Activated T-helper 17 cell treated with anti-CD3 and anti-CD28 coated beads, Interleukin-2, amount 50 U/mL, for 72 hours (primary cell): ENCODE measurements around the gene GPX6. TPM values are rescaled to one million over a fixed set of nuclear protein-coding genes. Genes with fewer than 3 reads are reported as not detected.
A peak's percentile ranks its signal among the peaks of the same experiment; 100 is the strongest.
"Not testable (repeated sequence)": the region's sequence is repeated elsewhere in the genome, so short reads cannot be mapped to it uniquely, and the experiment has no call there.

ENCODE experiments used
- ATAC-seq: fragments of 150-1000 bp; cut with Tn5 transposase; replicated peaks from 2 replicates; pipeline ENCODE4 v1.10.0; 2021; ENCODE audit warnings: mild to moderate bottlenecking, moderate library complexity
- H3K27ac Mint-ChIP-seq: one replicate; pipeline ENCODE4 v1.8.0; 2022; ENCODE audit warnings: mixed read lengths
- H3K27me3 Mint-ChIP-seq: one replicate; pipeline ENCODE4 v1.8.0; 2022; ENCODE audit warnings: mixed read lengths
- H3K36me3 Mint-ChIP-seq: one replicate; pipeline ENCODE4 v1.8.0; 2022; ENCODE audit warnings: low read depth, mild to moderate bottlenecking, mixed read lengths
- H3K4me1 Mint-ChIP-seq: one replicate; pipeline ENCODE4 v1.8.0; 2022; ENCODE audit warnings: mixed read lengths
- H3K4me3 Mint-ChIP-seq: one replicate; pipeline ENCODE4 v1.8.0; 2022; ENCODE audit warnings: mild to moderate bottlenecking, mixed read lengths
- H3K9me3 Mint-ChIP-seq: one replicate; pipeline ENCODE4 v1.8.0; 2022; ENCODE audit warnings: mixed read lengths
- total RNA-seq, 2 donors: library from RNA; stranded (reverse); gene quantifications; one replicate each; pipeline ENCODE4 v1.2.3, GENCODE V29; 2022

Gene GPX6
- total RNA-seq, 2 donors from 2014 or later = not detected

DNA sequence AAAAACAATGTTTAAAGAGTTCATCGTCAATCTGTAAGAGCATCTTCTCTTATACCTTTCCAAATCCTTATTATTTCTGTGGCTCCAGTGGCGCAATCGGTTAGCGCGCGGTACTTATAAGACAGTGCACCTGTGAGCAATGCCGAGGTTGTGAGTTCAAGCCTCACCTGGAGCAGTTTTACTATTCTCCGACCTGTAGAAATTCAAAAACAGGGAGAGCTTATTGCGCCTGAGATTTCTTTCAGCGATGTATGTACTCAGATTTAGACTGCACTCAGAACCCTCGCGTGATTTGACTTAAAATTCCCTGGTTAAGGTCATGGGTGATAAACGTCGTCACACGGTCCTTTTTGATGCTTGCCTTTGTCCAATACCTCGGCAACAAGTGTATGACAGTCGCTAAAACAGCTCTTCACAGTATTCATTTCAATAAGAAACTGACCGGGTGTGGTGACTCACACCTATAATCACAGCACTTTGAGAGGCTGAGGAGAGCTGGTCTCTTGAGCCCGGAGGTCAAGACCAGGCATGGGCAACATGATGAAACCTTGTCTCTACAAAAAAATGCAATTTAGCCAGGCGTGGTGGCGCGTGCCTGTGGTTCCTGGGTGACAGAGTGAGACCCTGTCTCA is 22.0 kb upstream of the GPX6 start:
- peaks cover 3% of the 10 kb centered on the region for H3K36me3 Mint-ChIP-seq
- H3K27ac Mint-ChIP-seq = peak overlapping the region; percentile 70
- H3K4me3 Mint-ChIP-seq = peak overlapping the region; percentile 65
- peaks cover 17% of the 10 kb centered on the region for H3K27me3 Mint-ChIP-seq
- H3K4me1 Mint-ChIP-seq = no peaks in the 10 kb centered on the region
- H3K9me3 Mint-ChIP-seq = no peaks in the 10 kb centered on the region
- peak; percentile 52 for ATAC-seq

DNA sequence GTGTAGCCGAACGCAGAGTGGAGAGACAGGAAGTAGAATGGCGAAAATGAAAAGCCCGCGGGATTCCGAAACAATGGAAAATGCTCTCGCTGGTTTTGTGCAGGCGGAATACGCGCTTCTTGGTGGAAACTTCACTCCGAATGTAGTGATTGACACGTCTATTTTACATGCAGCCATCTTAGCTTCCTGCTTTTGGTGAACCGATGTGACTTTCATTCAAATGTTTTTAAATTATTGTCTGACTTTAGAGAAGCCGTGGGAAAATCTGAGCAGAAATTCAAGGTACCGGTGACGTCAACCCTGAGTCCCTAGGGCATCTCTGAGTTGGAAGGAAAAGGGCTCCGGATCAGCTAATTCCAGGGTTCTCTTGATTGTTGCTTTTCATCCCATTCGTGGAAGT is 21.5 kb upstream of the GPX6 start:
- no peaks in the 10 kb centered on the region for H3K36me3 Mint-ChIP-seq
- peak overlapping the region; percentile 70 for H3K27ac Mint-ChIP-seq
- no peaks in the 10 kb centered on the region for H3K9me3 Mint-ChIP-seq
- no peak for ATAC-seq
- H3K4me3 Mint-ChIP-seq = peak overlapping the region; percentile 65
- no peaks in the 10 kb centered on the region for H3K4me1 Mint-ChIP-seq
- H3K27me3 Mint-ChIP-seq = peaks cover 17% of the 10 kb centered on the region

DNA sequence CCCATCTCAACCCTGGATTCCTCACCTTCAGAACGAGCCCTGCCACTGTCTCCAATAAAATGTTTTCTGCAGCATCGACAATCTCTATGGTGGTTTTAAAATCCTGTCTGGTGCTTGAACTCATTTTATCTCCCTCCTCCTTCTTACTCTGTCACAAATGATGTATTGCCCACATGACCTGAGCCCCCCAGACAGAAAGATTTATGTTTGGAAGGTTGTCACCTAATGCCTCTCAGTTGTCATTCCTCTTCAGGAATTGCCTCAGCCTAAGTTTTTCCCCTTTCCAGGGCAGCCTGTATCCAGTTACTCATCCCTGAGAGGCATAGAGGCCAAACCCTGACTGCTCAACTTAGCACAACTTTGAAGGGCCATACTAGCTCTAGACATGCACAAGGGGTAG is 19.3 kb upstream of the GPX6 start:
- Mint-ChIP-seq H3K36me3 (no peaks in the 10 kb centered on the region), H3K27me3 (peaks cover 19% of the 10 kb centered on the region), H3K4me3 (no peak overlapping the region), H3K27ac (no peak overlapping the region), H3K9me3 (no peaks in the 10 kb centered on the region), H3K4me1 (no peaks in the 10 kb centered on the region)
- no peak for ATAC-seq

DNA sequence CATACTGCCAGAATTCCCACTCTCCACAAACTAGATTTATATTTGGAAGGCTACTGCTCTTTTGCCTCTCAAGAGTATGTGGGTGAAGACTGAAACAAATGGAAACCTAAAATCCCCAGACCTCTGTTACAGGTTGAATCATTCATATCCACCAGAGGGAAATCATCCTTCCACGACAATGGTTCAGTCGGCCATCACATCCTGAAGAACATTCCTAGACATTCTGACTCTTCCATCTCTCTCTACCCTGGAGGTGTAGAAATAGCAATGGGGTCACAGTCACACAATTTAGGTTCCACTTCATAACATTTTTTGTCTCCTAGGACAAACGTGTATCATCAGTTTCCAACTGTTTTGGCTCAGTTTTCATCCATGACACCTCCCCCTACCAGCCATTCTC is 18.7 kb upstream of the GPX6 start:
- H3K9me3 Mint-ChIP-seq = no peaks in the 10 kb centered on the region
- no peak for ATAC-seq
- no peak overlapping the region for H3K4me3 Mint-ChIP-seq
- H3K27ac Mint-ChIP-seq = no peak overlapping the region
- no peaks in the 10 kb centered on the region for H3K4me1 Mint-ChIP-seq
- H3K36me3 Mint-ChIP-seq = no peaks in the 10 kb centered on the region
- H3K27me3 Mint-ChIP-seq = peaks cover 21% of the 10 kb centered on the region

DNA sequence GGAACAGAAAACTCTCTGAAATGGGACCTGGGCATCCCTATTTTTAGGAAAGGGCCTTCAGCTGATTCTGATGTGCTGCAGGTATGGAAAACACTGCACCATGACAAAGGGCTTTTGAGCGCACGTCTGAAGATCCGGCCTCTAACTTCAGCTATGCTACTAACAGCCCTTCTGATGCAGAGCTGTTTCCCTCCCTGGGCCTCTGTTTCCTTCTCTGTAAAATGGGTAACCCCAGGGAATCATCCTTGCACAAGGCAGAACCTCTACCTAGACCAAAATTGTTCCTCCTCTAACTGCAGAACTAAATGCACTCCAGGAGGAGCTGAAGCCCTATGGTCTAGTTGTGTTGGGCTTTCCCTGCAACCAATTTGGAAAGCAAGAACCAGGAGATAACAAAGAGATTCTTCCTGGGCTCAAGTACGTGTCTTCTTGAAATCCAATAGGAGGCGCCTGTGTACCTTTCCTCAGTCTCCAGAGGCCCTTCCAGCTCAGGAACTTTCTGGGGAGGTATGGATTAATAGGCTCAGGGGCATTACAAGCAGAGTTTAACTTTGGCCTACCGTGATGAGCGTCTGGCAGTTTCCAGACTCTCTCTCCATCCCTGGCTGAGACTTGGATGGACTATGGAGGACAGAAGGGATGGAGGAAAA is 16.0 kb upstream of the GPX6 start:
- Mint-ChIP-seq H3K27ac (no peak overlapping the region), H3K4me1 (no peaks in the 10 kb centered on the region), H3K27me3 (peaks cover 29% of the 10 kb centered on the region), H3K4me3 (no peak overlapping the region), H3K9me3 (no peaks in the 10 kb centered on the region), H3K36me3 (no peaks in the 10 kb centered on the region)
- ATAC-seq = no peak

DNA sequence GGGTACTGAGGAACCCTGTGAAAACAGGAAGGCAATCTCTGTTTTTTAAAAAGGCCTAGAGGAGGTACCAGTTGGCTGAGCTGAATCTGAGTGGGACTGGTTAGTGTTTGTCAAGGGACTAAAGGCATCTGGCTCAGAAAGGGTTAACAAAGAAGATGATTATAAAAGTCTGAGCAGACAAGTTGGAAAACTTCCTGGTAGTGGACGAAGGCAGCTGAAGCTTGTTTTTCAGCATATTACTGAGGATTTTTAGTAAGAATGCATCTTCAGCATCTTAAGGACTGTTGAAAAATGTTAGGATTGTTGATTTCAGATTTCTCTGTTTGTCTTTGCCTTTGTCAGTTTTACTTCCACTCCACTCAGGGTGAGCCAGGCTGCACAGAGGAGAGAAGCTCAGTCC is 15.2 kb upstream of the GPX6 start:
- Mint-ChIP-seq H3K4me3 (no peak overlapping the region), H3K9me3 (no peaks in the 10 kb centered on the region), H3K4me1 (no peaks in the 10 kb centered on the region), H3K27ac (no peak overlapping the region), H3K27me3 (peaks cover 34% of the 10 kb centered on the region), H3K36me3 (no peaks in the 10 kb centered on the region)
- ATAC-seq = no peak

DNA sequence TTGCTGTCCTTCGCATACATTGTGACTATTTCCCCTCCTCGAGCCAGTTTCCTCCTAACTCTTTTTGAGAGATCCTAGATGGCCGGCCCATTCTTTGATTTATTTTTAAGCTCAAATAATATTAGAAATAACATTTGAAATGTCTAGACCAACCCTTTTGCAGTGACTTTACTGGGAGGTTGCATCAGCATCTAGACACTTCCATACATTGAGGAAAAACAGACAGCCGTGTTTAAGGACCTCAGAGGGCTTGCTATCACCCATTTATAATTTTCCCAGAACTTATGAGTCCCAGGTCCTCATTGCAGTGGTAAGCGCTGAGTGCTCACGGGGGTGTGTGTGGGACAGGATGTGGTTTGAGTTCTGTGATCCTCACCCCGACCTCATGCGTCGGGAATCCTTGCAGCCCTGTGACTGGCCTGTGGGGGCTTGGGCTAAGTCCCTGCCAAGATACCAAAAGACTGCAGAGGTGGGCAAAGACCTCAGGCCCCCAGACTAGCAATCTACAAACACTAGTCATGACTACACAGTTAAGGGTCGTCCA is 10.0 kb upstream of the GPX6 start, which contains the start of gene GPX5:
TSS of gene GPX5 (plus strand) at position 386 of the 544 bp plus-strand sequence. CDS start at position 519, 133 bp downstream.
- peak; percentile 68 for ATAC-seq
- H3K4me3 Mint-ChIP-seq = no peak within 1 kb of the TSS
- no peak within 1 kb of the TSS for H3K27ac Mint-ChIP-seq
- H3K4me1 Mint-ChIP-seq = peaks cover 8% of the 10 kb centered on the region
- no peaks in the 10 kb centered on the region for H3K36me3 Mint-ChIP-seq
- H3K27me3 Mint-ChIP-seq = peaks cover 26% of the 10 kb centered on the region
- no peaks in the 10 kb centered on the region for H3K9me3 Mint-ChIP-seq

DNA sequence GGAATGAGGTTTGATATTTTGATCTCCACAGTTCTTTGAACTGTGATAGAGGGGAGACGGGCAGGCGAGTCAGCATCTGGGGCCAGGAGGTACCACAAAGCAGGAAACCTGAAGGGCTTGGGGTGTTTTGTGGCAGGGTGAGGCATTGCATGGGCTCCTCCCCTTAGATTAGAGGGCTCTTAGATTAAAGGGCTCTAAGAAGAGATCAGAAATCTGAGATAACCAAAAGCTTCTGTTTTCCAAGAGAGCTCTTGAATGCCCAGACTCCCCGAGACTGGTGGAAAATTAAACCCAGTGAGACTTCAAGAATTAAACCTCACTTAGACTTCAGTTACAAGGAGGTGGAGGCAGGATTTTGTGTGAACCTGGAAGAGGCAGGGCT is 7.6 kb upstream of the GPX6 start:
- H3K4me3 Mint-ChIP-seq = peak overlapping the region; percentile 27
- no peaks in the 10 kb centered on the region for H3K9me3 Mint-ChIP-seq
- ATAC-seq = peak; percentile 84
- H3K27me3 Mint-ChIP-seq = peaks cover 26% of the 10 kb centered on the region
- peaks cover 8% of the 10 kb centered on the region for H3K4me1 Mint-ChIP-seq
- H3K27ac Mint-ChIP-seq = no peak overlapping the region
- H3K36me3 Mint-ChIP-seq = no peaks in the 10 kb centered on the region

DNA sequence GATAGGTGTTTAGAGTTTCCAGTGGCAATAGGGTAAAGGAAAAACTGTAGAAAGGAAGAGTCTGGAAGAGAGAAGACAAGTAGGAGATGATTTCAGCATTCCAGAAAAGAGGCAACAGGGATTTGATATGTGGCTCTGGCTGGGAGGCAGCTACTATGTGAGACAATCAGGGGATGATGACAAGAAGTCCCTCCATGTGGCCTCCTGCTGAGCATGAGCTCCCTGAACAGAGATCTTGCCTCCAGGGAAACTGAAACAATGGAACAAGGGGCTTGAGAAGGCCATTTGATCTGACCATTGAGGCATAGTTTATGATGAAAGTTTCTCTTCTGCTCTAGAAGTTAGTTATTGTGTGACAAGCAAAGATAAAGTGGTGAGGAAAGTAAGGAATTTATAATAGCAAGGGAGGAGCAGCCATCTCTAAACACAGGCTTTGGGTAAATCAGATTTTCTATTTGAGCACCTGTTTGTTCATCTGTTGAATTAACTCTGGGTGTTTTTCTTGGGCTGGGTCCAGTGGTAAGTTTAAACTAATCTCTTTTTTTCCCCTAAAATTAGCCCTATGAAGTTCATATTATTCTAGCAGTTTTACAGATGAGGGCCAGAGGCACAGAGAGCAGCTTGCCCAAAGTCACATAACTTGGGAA is 7.1 kb upstream of the GPX6 start:
- peaks cover 24% of the 10 kb centered on the region for H3K27me3 Mint-ChIP-seq
- H3K4me1 Mint-ChIP-seq = peaks cover 8% of the 10 kb centered on the region
- H3K27ac Mint-ChIP-seq = no peak overlapping the region
- no peak for ATAC-seq
- no peaks in the 10 kb centered on the region for H3K9me3 Mint-ChIP-seq
- H3K4me3 Mint-ChIP-seq = peak overlapping the region; percentile 27
- no peaks in the 10 kb centered on the region for H3K36me3 Mint-ChIP-seq

DNA sequence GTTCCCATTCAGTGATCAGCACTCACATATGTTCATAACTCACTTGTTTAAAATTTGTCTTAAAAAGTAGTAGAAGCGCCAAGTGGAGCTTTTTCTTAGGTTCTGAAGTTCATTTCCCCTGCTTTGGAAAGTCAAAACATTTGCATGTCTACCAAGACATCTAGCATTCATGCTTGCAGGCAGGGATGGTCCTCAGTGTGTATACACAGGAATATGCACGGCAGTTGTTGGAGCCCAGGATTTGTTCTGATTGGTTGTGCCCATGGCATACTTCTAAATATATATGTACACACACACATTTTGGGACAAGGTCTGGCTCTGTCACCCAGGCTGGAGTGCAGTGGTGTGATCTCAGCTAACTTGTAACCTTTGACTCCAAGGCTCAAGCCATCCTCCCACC is 2.4 kb upstream of the GPX6 start:
- Mint-ChIP-seq H3K27ac (no peak overlapping the region), H3K4me1 (peaks cover 8% of the 10 kb centered on the region), H3K27me3 (peaks cover 23% of the 10 kb centered on the region), H3K36me3 (no peaks in the 10 kb centered on the region), H3K4me3 (no peak overlapping the region), H3K9me3 (no peaks in the 10 kb centered on the region)
- no peak for ATAC-seq

DNA sequence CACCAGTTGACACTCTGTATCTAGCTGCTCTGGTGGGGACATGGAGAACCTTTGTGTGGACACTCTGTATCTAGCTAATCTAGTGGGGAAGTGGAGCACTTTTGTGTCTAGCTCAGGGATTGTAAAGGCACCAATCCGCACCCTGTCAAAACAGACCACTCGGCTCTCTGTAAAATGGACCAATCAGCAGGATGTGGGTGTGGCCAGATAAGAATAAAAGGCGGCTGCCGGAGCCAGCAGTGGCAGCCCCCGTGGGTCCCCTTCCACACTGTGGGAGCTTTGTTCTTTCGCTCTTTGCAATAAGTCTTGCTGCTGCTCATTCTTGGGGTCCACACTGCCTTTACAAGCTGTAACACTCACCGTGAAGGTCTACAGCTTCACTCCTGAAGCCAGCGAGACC is 3.2 kb downstream of the GPX6 start:
- not testable (repeated sequence) for H3K4me1 Mint-ChIP-seq, H3K36me3 Mint-ChIP-seq, H3K4me3 Mint-ChIP-seq, H3K27ac Mint-ChIP-seq, ATAC-seq, H3K9me3 Mint-ChIP-seq
- peaks cover 14% of the 10 kb centered on the region for H3K27me3 Mint-ChIP-seq

DNA sequence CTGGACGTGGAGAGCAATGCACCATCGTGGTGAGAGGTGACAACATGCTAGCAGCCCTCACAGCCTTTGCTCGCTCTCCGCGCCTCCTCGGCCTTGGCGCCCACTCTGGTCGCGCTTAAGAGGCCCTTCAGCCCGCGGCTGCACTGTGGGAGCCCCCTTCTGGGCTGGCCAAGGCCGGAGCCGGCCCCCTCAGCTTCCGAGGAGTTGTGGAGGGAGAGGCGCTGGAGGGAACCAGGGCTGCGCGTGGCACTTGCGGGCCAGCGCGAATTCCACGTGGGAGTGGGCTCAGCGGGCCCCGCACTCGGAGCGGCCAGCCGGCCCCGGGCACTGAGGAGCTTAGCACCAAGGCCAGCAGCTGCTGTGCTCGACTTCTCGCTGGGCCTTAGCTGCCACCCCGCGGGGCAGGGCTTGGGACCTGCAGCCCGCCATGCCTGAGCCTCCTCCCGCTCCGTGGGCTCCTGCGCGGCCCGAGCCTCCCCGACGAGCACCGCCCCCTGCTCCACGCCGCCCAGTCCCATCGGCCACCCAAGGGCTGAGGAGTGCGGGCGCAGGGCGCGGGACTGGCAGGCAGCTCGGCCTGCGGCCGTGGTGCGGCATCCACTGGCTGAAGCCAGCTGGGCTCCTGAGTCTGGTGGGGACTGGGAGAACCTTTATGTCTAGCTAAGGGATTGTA is 3.8 kb downstream of the GPX6 start:
- Mint-ChIP-seq H3K36me3 (no peaks in the 10 kb centered on the region), H3K4me1 (peaks cover 7% of the 10 kb centered on the region), H3K4me3 (no peak overlapping the region), H3K27me3 (peaks cover 15% of the 10 kb centered on the region), H3K9me3 (no peaks in the 10 kb centered on the region), H3K27ac (no peak overlapping the region)
- ATAC-seq = no peak

DNA sequence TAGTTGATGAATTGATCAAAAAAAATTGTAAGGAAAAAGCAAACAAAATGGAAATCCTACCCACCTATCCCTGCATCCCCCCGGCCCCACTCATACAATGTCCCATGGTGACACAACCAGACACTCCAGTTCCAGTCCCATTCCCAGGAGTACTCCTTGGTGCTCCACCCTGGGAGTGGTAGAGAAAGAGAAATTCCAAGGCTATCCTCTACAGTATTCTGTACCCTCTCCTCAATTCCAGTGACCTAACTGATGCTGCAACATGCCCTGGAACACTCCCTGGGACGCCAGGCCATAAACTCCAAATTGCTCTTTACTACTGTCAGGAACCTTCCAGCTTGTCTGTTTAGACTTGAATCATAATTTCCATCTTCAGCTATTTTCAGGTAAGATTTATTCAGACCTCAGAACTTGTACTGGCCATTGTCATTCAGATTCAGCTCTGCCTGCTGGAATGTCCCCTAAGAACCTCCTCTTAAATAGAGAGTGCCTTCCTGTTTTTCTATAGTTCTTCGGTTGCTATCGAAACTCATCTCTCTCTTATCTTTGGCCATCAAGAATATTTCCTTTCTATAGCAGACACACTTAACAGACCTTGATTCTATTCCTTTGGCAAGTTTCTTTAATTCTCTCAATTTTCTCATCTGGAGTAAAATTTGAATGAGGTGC is 8.7 kb downstream of the GPX6 start:
- peak overlapping the region; percentile 46 for H3K4me3 Mint-ChIP-seq
- no peaks in the 10 kb centered on the region for H3K36me3 Mint-ChIP-seq
- peaks cover 3% of the 10 kb centered on the region for H3K27me3 Mint-ChIP-seq
- no peak overlapping the region for H3K27ac Mint-ChIP-seq
- peaks cover 7% of the 10 kb centered on the region for H3K4me1 Mint-ChIP-seq
- ATAC-seq = peak; percentile 18
- H3K9me3 Mint-ChIP-seq = no peaks in the 10 kb centered on the region

DNA sequence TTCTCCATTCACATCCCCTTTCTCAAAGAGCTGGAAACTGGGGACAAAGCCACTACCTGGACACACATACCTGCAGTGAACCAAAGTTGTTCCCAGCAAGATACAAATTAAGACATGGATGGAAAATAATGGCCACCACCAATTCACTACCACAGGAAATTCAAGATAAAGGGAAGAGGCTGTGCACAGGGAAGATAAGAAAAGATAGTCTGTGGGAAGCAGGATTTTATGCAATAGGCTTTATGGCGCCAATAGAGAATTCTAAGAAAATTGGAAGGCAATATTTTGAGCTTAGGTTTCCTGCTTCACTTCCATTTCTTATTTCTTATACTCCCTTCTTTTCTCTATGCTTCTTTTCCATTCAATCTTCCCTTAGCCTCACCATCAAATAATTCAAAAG is 9.9 kb downstream of the GPX6 start:
- no peak overlapping the region for H3K4me3 Mint-ChIP-seq
- ATAC-seq = no peak
- no peaks in the 10 kb centered on the region for H3K36me3 Mint-ChIP-seq
- H3K9me3 Mint-ChIP-seq = no peaks in the 10 kb centered on the region
- peaks cover 3% of the 10 kb centered on the region for H3K27me3 Mint-ChIP-seq
- H3K27ac Mint-ChIP-seq = no peak overlapping the region
- H3K4me1 Mint-ChIP-seq = peaks cover 7% of the 10 kb centered on the region
